NCI-H187 treated with DMSO at 0.1 percent for 48 hours (cell line): ENCODE measurements around the gene CBX6.
"Not testable (repeated sequence)": the region's sequence is repeated elsewhere in the genome, so short reads cannot be mapped to it uniquely, and the experiment has no call there.

Source experiments
- DNase-seq: peaks from one replicate; lab custom pipeline; 2025; lab: John Stamatoyannopoulos, UW

CBX6 gene

GRCh38 chr22:38861170-38861876 lies 10.7 kb downstream of the CBX6 start:
- no peak for DNase-seq

- no peak for DNase-seq
Observed at GRCh38 chr22:38860283-38861169, 11.5 kb downstream of the CBX6 start.

DNA sequence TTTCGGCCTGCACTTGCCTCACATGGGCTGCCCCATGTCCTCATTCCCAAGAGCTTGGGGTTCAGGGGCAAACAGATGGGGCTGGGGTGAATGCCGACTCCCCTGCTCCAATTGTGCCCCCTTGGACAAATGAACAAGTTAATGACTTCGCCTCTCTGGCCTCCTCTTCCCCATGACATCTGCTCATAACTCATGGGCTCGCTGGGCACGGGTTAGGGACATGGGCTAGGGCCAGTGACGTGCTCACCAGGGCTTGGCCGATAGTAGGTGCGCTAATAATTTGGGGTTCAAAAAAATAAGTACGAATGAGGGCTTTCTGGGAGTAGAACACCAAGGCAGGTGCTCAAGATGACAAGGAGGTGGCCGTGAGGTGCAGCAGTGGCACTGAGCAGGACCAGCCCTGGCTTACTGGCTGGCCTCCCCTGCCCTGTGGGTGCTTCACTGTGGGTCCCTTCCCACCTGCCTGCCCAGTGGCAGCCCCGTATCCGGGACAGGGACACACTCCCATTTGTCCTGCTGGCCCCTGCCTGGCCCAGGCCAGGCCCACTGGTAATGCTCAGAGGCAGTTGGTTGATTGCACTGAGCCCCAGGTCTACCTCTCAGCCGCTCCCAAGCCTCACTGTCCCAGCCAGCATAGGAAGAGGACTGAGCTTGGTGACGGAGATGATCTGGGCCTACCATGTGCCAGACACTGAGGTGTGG lies 12.3 kb downstream of the CBX6 start:
- DNase-seq = no peak

DNA sequence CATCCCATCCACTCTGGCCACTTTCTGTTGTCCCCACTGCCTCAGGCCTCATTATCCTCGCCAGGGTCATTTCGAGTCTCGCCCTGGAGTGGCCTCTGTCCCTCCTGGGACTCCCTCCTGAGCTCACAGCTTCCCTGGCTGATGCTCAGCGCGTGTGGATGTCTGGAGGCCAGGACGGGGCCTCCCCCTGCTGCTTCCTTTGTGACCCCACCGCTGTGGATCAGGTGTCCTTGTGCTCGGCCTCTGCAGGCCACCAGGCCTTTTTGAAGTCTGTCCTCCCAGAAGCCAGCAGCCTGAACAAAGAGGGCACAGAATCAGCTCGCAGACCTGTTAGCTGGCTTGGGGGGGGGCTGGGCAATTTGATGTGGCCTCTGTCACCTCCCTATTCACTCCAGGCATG lies 13.5 kb downstream of the CBX6 start:
- DNase-seq = no peak

DNA sequence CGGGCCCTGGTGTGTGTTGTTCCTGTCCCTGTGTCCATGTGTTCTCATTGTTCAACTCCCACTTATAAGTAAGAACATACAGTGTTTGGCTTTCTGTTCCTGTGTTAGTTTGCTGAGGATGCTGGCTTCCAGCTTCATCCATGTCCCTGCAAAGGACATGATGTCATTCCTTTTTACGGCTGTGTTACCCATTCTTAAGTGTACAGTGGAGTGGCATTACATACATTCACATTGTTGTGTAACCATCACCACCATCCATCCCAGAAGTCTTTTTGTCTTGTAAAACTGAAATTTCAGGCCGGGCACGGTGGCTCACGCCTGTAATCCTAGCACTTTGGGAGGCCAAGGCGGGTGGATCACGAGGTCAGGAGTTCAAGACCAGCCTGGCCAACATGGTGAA lies 17.5 kb downstream of the CBX6 start:
- DNase-seq = not testable (repeated sequence)

- DNase-seq = not testable (repeated sequence)
Observed at GRCh38 chr22:38853883-38854282, 18.1 kb downstream of the CBX6 start.

DNA sequence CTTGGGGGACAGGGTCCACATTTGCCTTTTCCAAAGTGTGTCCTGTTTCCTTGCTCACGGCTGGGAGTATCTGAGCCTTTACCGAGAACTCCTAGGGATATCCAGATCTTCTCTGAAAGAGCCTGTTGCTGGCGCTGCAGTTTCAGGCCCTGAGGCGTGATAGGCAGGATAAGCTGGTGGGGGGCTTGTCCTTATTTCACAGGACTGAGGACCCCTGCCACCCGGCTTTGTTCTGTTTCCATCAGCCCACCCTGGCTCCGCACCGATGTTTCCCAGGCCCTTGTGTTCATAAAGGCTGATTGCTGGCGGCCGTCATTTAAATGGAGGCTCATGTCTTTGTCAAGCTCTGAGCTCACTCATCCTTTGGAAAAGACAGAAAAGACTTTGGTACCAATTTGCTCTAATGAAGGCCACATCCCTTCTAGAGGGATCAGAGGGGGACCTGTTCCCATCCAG lies 18.8 kb downstream of the CBX6 start:
- no peak for DNase-seq

DNA sequence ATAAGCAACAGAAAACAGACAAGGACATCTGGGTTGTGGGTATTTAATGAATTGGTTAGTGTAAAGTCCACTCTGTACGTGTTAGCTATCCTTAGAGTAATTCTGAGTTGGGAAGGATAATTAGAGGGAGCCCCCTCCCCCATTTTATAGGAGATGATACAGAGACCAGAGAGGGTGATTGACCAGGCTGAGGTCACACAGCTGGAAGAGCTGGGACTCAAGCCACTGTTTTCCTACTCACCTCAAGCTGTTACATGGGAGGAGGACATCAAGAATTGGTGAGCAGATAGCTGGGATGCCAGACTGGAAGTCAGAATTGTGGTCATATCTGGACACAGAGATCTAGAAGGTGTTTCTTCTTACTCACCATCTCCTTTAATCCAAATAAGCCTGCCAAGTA lies 19.5 kb downstream of the CBX6 start:
- no peak for DNase-seq

DNA sequence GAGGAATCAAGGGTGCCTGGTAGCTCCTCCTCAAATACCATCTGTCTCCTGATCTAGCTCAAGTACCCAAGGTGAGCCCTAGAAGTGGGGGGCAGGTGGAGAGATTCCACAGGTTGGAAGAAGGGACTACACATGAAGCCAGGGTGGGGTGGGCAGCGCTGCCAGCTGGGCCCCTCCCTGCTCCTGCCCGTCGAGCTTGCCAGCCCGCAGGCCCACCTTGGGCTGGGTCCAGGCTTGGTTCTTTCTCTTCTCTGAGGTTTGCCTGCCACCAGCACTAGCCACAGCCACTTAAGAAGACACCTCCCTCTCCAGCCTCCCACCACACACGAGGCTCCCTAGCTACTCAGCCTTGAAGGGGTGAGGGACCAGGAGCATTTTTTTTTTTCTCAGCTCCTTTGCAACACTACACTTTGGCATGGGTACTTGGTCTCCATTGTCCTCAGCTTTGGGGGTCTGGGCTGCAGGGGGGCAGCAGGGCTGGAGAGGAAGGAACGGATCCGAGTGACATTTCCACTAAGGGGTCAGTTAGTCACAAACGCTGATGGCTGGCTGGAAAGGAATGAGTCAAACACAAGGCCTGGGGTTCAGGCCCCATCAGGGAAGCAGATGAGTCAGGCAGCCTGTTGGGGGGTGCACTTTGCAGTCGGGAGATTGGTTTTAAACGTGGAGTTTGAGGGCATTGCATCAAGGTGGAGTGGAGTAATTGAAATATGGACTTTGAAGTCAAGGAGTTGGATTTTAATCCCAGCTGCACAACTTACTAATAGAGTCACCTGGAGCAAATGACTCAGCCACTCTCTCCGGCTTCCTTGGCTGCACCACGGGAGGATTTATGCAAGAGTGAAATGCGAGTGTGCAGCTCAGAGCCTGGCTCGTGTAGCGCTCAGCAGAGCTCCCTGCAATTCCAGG lies 20.8 kb downstream of the CBX6 start:
- DNase-seq = no peak

- no peak for DNase-seq
Observed at GRCh38 chr22:38850399-38850798, 21.6 kb downstream of the CBX6 start.

DNA sequence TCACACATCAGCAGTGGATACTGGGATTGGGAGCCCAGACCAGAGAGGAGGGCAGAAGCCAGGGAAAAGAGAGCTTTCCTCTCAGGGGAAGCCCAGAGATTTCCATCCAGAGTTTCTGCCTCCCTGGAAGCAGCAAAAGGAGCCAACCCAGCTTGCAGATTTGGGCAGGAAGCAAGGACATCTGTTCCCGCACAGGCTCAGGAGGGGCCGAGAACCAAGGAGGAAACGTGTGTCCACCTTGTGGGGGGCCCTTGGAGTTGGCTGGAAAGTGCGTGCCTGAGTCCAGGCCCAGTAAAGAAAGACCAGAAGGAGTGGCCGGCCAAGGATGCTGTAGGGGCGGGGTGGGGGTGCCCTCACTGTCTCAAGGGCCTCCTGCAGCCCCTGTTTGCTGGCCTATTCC lies 22.2 kb downstream of the CBX6 start:
- DNase-seq = no peak

GRCh38 chr22:38846412-38846811 lies 25.6 kb downstream of the CBX6 start:
- DNase-seq = no peak

DNA sequence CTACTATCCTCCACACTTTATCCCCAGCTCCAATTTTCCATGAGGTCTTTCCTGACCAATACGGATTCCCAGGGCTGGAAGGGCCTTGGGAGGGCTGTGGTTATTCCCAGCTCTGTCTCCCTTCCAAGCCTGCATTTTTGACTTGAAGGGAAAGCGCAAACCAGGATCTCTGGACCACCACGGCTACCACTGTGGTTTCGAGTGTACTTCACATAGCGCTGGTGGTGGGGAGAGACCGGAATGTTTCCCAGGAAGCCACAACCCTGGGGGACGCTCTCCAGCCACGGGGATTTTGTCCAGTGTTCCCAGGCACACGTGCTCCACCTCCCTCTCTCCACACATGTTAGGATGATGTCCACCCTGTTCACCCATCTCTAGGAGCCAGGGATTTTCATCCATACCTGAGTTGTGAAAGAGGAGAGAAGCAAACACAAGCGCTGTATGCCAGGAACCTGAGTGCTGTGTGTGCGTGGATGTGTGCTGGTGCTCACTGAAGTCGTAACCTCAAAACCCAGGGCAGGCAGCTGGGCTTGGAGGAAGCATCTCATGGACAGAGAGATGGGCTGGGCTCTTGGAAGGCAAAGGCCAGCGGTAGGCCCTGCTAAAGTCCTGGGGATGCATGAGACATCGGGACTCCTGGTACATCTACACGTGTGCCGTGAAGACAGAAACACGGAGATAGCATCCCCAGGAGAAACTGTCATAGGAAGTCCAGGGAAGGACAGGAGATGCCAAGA lies 26.8 kb downstream of the CBX6 start:
- no peak for DNase-seq

- DNase-seq = no peak
Observed at GRCh38 chr22:38844315-38845003, 27.6 kb downstream of the CBX6 start.

DNA sequence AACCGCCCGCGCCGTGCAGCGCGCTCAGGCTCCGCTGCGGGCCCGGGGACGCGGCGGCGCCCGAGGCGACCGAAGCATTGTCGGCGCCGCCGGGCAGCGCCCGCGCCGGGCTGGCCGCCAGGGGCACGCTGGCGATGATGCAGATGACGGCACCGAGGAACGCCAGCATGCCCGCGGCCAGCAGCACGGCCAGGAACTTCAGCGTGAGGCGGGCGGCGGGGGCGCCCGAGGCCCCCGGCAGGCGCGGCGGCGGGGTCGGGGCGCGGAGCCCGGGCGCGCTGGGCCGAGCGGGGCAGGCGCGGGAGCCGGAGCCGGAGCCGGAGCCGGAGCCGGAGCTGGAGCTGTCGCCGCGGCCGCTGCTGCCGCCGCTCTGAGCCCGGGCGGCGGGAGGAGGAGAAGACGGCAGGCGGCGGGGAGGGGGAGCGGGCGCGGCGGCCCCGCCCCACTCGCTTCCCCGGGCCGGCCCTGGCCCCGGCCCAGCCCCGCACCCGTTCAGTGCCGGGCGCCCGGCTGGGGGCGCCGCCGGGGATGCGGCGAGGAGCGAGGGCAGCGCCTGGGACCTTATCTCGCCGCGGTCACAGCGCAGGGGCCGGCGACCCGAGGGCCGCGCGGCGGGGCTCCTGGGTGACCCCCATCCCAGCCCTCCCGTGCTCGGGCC lies 28.2 kb downstream of the CBX6 start, which contains the start of gene NPTXR:
Gene NPTXR, minus strand, starts transcription at position 372 of the 658 bp plus-strand sequence.
- no peak for DNase-seq

GRCh38 chr22:38843201-38843656 lies 28.8 kb downstream of the CBX6 start:
- DNase-seq = no peak

DNA sequence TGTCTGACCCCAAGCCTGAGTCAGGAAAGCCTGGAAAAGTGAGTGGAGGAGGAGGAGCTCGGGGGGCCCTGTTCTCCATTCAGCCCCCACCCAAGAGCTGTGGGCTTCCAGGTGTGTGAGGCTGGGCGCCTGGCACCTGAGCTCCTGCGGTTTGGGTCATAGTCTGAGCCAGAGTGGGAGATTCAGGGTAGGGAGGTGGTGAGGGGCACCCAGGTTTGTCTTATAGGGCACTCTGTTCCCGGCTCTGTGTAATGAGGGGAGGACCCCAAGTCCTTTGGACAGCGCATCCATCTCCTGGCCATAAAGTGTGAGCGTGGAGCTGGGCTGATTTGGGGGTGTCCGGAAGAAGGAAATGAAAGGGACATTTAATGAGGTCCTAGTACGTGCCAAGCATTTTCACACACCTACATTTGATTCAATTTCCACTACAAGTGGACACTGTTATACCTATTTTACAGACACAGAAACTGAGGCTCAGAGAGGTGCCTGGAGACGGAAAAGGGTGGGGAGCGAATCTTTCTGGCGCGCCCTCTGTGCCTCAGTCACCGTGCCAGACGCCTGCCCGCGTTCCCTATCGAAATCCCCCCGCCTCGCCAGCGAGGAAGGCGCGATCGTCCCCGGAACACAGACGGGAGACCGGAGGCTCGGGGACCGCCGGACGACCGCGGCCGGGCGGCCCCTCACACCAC lies 29.4 kb downstream of the CBX6 start:
- no peak for DNase-seq

GRCh38 chr22:38841635-38842034 lies 30.4 kb downstream of the CBX6 start:
- DNase-seq = no peak

DNA sequence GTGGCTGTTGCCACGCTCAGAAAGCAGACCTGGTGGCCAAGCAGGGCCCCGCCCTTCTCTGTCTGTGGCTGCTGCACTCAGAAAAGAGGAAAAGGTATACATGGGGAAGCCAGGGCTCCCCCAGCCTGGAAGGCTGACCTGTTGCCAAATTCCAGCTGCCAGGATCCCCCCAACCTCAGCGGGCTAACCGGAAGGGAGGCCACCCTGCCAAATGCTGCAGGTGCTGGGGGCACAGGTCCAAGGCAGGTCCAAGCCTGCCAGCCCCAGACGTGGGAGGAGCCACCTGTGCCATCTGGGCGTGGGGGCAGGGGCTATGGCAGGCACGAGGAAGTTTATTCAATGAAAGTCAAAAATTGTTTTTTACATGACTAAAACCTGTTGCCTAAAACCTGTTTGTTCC lies 30.8 kb downstream of the CBX6 start:
- no peak for DNase-seq
